Kidney epithelial cell (primary cell): ENCODE measurements around the gene KCNK5. TPM values are rescaled to one million over a fixed set of nuclear protein-coding genes. Genes with fewer than 3 reads are reported as not detected.

Experiments used
- DNase-seq: peaks from one replicate; pipeline ENCODE4 v3.0.0-alpha.2; 2010; ENCODE audit warnings: low read depth
- H3K27me3 ChIP-seq: 2 replicates; pipeline ENCODE4 v1.6.0; 2011; ENCODE audit warnings: low read length; ENCODE audit not compliant: control insufficient read depth, insufficient read depth
- H3K36me3 ChIP-seq: 2 replicates; pipeline ENCODE4 v1.5.1; 2011; ENCODE audit warnings: low read length; ENCODE audit not compliant: control insufficient read depth, insufficient read depth
- H3K4me3 ChIP-seq: 2 replicates; pipeline ENCODE4 v1.5.1; 2011; ENCODE audit warnings: low read depth, mild to moderate bottlenecking, control low read depth, low read length
- total RNA-seq: library from RNA; depleted of rRNA; stranded (reverse); fragments of >200 nt; gene quantifications from 2 replicates; pipeline ENCODE4 v1.2.3, GENCODE V29; 2015
- TF ChIP-seq, protein P1 (sequence below): IDR thresholded peaks from 2 replicates; pipeline ENCODE4 v1.5.1; 2011; ENCODE audit warnings: mild to moderate bottlenecking, moderate library complexity, low read length, control low read depth, inconsistent platforms; ENCODE audit not compliant: insufficient read depth, poor library complexity, severe bottlenecking

KCNK5 gene
- total RNA-seq, 1 donor from 2014 or later, result 2.3 TPM

DNA sequence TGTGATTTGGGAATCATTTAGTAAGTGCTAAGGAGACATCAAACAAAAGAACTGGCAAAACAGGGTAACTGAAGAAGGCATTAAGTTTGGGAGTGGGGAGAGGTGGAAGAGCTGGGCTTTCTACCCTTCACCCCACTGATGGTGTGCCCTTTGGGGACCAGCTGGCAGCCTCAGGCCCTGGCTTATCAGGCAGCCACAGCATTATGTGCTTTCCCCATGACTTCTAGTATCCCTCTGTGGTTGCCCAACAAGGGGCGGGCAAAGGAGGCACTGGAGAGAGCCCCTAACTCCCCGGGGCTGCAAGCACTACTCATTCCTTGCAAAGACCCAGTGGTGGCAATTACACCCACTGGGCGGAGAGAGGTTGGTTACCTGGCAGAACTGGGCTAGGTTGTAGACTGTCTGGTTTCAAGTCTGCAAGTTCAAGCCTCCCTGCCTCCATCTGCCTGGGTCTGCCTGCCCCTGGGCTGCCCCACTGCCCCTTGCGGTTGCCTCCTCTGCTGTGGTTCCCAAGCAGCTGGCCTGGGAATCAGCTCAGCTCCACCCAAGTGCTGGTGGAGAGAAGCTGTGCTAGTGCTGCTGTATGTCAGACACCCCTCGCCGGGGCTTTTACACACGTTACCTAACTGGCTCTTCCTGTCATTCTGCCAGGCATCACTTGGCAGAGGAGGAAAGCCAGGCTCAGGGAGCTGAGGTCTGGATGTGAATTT lies 29.9 kb downstream of the KCNK5 start:
- TF ChIP-seq, protein P1, sequence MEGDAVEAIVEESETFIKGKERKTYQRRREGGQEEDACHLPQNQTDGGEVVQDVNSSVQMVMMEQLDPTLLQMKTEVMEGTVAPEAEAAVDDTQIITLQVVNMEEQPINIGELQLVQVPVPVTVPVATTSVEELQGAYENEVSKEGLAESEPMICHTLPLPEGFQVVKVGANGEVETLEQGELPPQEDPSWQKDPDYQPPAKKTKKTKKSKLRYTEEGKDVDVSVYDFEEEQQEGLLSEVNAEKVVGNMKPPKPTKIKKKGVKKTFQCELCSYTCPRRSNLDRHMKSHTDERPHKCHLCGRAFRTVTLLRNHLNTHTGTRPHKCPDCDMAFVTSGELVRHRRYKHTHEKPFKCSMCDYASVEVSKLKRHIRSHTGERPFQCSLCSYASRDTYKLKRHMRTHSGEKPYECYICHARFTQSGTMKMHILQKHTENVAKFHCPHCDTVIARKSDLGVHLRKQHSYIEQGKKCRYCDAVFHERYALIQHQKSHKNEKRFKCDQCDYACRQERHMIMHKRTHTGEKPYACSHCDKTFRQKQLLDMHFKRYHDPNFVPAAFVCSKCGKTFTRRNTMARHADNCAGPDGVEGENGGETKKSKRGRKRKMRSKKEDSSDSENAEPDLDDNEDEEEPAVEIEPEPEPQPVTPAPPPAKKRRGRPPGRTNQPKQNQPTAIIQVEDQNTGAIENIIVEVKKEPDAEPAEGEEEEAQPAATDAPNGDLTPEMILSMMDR, result no peak

GRCh38 chr6:39198528-39198927 lies 30.7 kb downstream of the KCNK5 start:
- TF ChIP-seq, protein P1, result no peak
- H3K36me3 ChIP-seq, result no peaks in the 10 kb centered on the region
- no peak overlapping the region for H3K4me3 ChIP-seq
- DNase-seq, result no peak
- H3K27me3 ChIP-seq, result no peaks in the 10 kb centered on the region

More for the DNA sequence above, 29.9 kb downstream of the KCNK5 start:
- no peaks in the 10 kb centered on the region for H3K27me3 ChIP-seq
- no peak overlapping the region for H3K4me3 ChIP-seq
- no peaks in the 10 kb centered on the region for H3K36me3 ChIP-seq
- no peak for DNase-seq

- no peak for DNase-seq
- TF ChIP-seq, protein P1, result no peak
- Histone ChIP-seq H3K36me3 (no peaks in the 10 kb centered on the region), H3K27me3 (no peaks in the 10 kb centered on the region), H3K4me3 (no peak overlapping the region)
These were observed 31.3 kb downstream of the KCNK5 start for GRCh38 chr6:39197922-39198500.

DNA sequence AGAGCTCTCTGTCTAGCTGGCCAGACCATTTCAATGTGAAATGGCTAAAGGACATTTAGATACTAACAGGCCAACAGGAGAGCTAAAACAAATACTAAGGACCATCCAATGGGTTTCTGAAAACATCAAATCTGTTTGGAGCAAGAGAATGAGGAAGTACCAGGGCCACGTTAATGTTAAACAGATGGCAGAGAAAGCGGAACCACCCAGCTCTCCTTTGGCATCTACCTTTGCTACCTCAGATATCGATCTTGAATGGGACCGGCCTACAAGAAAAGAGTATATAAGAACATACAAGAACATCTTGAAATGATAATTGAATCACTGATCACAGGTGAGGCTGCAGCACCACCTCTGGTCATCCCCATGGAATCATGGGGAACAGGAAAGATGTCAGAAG lies 31.8 kb downstream of the KCNK5 start:
- Histone ChIP-seq H3K4me3 (no peak overlapping the region), H3K36me3 (no peaks in the 10 kb centered on the region), H3K27me3 (no peaks in the 10 kb centered on the region)
- no peak for DNase-seq
- TF ChIP-seq, protein P1, result no peak

DNA sequence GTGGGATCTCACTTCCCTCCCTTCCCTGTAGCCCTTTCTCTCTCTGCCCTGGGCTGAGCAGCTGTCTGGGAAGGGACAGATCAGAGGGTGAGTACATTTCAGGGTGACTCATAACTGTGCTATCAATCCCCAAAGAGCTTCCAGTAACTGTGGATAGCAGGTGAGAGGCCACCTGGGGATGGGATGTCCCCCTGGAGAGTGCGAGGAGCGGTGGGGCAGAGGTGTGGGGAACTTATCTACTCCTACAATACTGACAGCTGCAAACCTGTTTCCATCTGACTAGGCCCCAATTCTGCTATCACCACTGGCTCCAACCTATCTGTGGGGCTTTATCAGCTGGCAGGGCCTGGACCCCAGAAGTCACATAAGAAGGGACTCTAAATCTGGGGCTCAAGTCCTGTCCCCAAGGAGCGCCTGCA lies 32.6 kb downstream of the KCNK5 start:
- Histone ChIP-seq H3K36me3 (no peaks in the 10 kb centered on the region), H3K4me3 (no peak overlapping the region), H3K27me3 (no peaks in the 10 kb centered on the region)
- TF ChIP-seq, protein P1, result no peak
- no peak for DNase-seq
